ENCODE data around the gene MDFI.

Gene MDFI

DNA sequence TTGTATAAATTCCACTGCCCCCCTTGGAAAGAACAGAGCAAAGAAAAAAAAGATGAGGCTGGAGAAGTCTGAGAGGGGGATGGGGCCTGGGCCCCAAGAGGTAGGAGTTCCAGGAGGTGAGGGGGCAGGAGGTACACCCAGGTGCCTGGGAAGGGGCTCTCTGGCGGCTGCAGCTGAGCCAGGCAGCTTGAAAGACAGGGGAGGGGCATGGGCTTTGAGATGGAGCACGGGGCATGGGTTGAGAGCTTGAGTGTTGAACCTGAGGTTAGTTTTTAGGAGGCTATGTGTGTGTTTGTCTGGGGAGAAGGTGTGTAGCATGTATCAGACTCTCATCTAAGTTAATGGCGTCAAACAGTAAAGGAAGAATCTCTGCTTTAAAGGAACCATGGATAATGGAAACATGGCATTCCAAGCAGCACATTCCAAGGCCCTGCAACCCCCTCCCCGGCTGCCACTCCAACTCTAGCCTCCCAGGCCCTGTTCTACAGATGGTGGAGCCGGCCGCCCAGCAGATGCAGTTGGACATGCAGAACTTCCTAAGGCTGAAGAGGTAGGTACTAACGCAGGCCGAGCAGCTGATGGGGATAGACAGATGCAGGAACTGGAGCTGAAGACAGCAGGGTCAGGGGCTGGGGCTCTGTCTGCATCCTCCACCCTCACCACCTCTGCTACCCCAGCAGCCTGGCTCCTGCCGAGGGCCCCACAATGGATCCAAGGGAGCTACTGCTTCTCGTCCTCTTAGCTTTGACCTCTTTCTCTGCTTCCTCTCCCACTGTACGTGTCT is 42.1 kb downstream of the MDFI start:
- WGBS (ENCODE audit: insufficient coverage) = 81% methylated on average over 9 of the region's 11 CpGs
- H3K4me3 ChIP-seq (ENCODE audit: control insufficient read depth in 1 of 7, extremely low read depth in 1 of 7, insufficient read depth in 4 of 7, low read depth in 2 of 7, low read length in 6 of 7) = no peak overlapping the region
- no peak overlapping the region for H3K27ac ChIP-seq (ENCODE audit: insufficient read depth in 1 of 2, low read depth in 1 of 2, low read length in 2 of 2, poor library complexity in 1 of 2, severe bottlenecking in 2 of 2)
- POLR2A ChIA-PET = no interaction called here
- H3K4me1 ChIP-seq (ENCODE audit: control extremely low read depth in 1 of 4, control insufficient read depth in 4 of 4, insufficient read depth in 4 of 4, low read length in 3 of 4) = peaks cover 0 to 23% (median 18%) of the 10 kb centered on the region in 4 experiments
- H3K27me3 ChIP-seq (replicated peaks in 2 of 5; ENCODE audit: control insufficient read depth in 4 of 5, insufficient read depth in 5 of 5, low read length in 4 of 5) = no peaks in the 10 kb centered on the region
- no peaks in the 10 kb centered on the region for H3K9me3 ChIP-seq (ENCODE audit: control extremely low read depth in 1 of 5, control insufficient read depth in 4 of 5, insufficient read depth in 2 of 5, low read depth in 1 of 5, low read length in 4 of 5)
- CTCF ChIA-PET = interaction anchor here (0.7 to 5.1 kb wide), 12 partner anchors 8 to 313 kb away, joined by 3 to 43 read pairs (median 4); no protein-coding TSS in a partner anchor
- H3K36me3 ChIP-seq (ENCODE audit: control insufficient read depth in 4 of 4, insufficient read depth in 4 of 4, low read length in 3 of 4) = no peaks in the 10 kb centered on the region
- no peak for DNase-seq

DNA sequence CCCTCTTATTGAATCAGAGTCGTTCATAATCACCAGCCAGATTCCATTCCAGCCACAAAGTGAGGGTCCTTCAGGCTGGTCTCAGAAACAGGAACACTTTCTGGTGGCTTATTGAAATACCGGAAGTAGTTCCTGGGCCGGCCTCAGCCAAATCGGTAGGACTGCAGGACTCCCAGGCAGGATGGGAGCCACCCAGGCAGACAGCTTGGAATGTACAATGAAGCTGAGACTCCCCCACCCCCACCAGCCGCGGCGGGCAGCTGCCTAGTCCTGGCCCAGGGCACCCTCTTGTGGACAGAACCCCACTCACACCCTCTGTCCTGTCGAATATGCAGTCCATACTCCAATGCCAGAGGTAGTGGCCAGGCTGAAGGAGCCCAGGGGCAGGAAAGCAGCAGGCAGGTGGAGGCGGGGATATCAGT is 43.8 kb downstream of the MDFI start:
- peak; percentile 78 to 88 (median 87) for DNase-seq
- Histone ChIP-seq H3K4me1 (ENCODE audit: control extremely low read depth in 1 of 4, control insufficient read depth in 4 of 4, insufficient read depth in 4 of 4, low read length in 3 of 4) (peaks cover 0 to 19% (median 17%) of the 10 kb centered on the region in 4 experiments), H3K4me3 (ENCODE audit: control insufficient read depth in 1 of 7, extremely low read depth in 1 of 7, insufficient read depth in 4 of 7, low read depth in 2 of 7, low read length in 6 of 7) (no peak overlapping the region), H3K27ac (ENCODE audit: insufficient read depth in 1 of 2, low read depth in 1 of 2, low read length in 2 of 2, poor library complexity in 1 of 2, severe bottlenecking in 2 of 2) (no peak overlapping the region), H3K9me3 (ENCODE audit: control extremely low read depth in 1 of 5, control insufficient read depth in 4 of 5, insufficient read depth in 2 of 5, low read depth in 1 of 5, low read length in 4 of 5) (no peaks in the 10 kb centered on the region), H3K36me3 (ENCODE audit: control insufficient read depth in 4 of 4, insufficient read depth in 4 of 4, low read length in 3 of 4) (no peaks in the 10 kb centered on the region), H3K27me3 (replicated peaks in 2 of 5; ENCODE audit: control insufficient read depth in 4 of 5, insufficient read depth in 5 of 5, low read length in 4 of 5) (no peaks in the 10 kb centered on the region)
- 18% methylated on average over 4 of the region's 9 CpGs for WGBS (ENCODE audit: insufficient coverage)
- CTCF ChIA-PET = interaction anchor here (0.7 to 5.1 kb wide), 11 partner anchors 11 to 315 kb away, joined by 3 to 43 read pairs (median 4); no protein-coding TSS in a partner anchor
- POLR2A ChIA-PET = no interaction called here

DNA sequence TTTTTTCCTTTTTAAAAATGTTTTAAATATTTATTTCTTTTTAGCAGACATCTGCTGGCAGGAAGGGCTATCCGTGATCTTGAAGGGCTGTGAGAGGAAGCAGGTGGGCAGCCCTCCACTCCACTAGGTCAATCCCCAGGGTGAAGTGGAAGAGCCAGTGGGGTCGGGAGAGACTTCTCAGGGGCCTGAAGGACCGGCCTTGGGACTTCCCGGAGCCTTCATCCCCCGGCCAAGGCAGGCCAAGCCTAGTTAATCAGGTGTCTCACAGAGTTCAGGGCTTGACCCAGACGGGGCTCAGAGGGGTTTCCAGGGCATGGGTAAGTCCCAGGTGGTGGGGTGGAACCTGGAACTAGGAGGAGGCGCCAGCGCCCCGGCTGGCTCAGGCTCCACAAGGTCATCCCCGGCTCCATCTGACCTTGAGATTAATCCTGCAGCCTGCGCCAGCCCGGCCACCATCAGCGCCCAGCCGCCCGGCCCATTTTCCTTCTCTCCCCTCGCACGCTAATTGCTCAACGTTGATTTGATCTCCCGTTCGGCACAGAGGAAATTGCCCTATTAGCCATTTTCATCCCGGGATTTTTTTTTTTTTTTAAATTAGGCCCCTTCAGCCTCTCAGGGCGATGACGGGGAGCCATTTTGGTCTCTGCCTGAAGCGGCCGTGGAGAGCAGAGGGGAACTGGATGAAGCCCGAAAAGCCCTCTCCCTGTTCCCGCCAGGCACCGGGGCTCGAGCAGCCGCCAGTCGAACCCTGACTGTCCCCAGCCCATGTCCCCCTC is 44.4 kb downstream of the MDFI start:
- POLR2A ChIA-PET = no interaction called here
- CTCF ChIA-PET = interaction anchor here (0.6 to 7.2 kb wide), 37 partner anchors 7 to 344 kb away, joined by 3 to 84 read pairs (median 5); no protein-coding TSS in a partner anchor
- peaks cover 0 to 4% (median 0%) of the 10 kb centered on the region in 4 experiments for H3K36me3 ChIP-seq (ENCODE audit: control insufficient read depth in 4 of 4, insufficient read depth in 4 of 4, low read length in 3 of 4)
- H3K27me3 ChIP-seq (replicated peaks in 2 of 5; ENCODE audit: control insufficient read depth in 4 of 5, insufficient read depth in 5 of 5, low read length in 4 of 5) = no peaks in the 10 kb centered on the region
- H3K4me1 ChIP-seq (ENCODE audit: control extremely low read depth in 1 of 4, control insufficient read depth in 4 of 4, insufficient read depth in 4 of 4, low read length in 3 of 4) = peaks cover 0 to 19% (median 17%) of the 10 kb centered on the region in 4 experiments
- peak overlapping the region in 6 of 7 experiments; percentile 34 to 76 (median 62) for H3K4me3 ChIP-seq (ENCODE audit: control insufficient read depth in 1 of 7, extremely low read depth in 1 of 7, insufficient read depth in 4 of 7, low read depth in 2 of 7, low read length in 6 of 7)
- WGBS (ENCODE audit: insufficient coverage) = 39% methylated on average over 23 of the region's 31 CpGs
- peak in 2 of 3 donors; percentile 15 to 22 for DNase-seq
- H3K9me3 ChIP-seq (ENCODE audit: control extremely low read depth in 1 of 5, control insufficient read depth in 4 of 5, insufficient read depth in 2 of 5, low read depth in 1 of 5, low read length in 4 of 5) = no peaks in the 10 kb centered on the region
- peak overlapping the region; percentile 5 to 15 for H3K27ac ChIP-seq (ENCODE audit: insufficient read depth in 1 of 2, low read depth in 1 of 2, low read length in 2 of 2, poor library complexity in 1 of 2, severe bottlenecking in 2 of 2)

DNA sequence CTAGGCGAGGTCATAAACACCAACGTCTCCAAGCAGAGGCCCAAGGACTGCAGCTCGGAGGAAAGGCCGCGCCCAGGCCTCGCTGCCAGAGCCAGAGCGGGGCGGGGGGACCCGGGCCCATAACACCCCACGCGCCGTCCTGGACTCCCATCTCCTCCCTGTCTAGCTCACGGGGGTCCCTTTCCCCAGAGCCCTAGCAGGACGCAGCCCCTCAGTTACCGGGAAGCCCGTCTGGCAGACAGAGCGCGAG is 44.9 kb downstream of the MDFI start:
- POLR2A ChIA-PET = no interaction called here
- DNase-seq = no peak
- WGBS (ENCODE audit: insufficient coverage) = 0% methylated on average over 11 of the region's 18 CpGs
- H3K4me1 ChIP-seq (ENCODE audit: control extremely low read depth in 1 of 4, control insufficient read depth in 4 of 4, insufficient read depth in 4 of 4, low read length in 3 of 4) = peaks cover 0 to 19% (median 17%) of the 10 kb centered on the region in 4 experiments
- H3K27me3 ChIP-seq (replicated peaks in 2 of 5; ENCODE audit: control insufficient read depth in 4 of 5, insufficient read depth in 5 of 5, low read length in 4 of 5) = no peaks in the 10 kb centered on the region
- H3K27ac ChIP-seq (ENCODE audit: insufficient read depth in 1 of 2, low read depth in 1 of 2, low read length in 2 of 2, poor library complexity in 1 of 2, severe bottlenecking in 2 of 2) = peak overlapping the region; percentile 5 to 15
- H3K4me3 ChIP-seq (ENCODE audit: control insufficient read depth in 1 of 7, extremely low read depth in 1 of 7, insufficient read depth in 4 of 7, low read depth in 2 of 7, low read length in 6 of 7) = peak overlapping the region in 6 of 7 experiments; percentile 34 to 76 (median 62)
- peaks cover 0 to 5% (median 0%) of the 10 kb centered on the region in 4 experiments for H3K36me3 ChIP-seq (ENCODE audit: control insufficient read depth in 4 of 4, insufficient read depth in 4 of 4, low read length in 3 of 4)
- CTCF ChIA-PET = interaction anchor here (0.6 to 7.2 kb wide), 34 partner anchors 8 to 345 kb away, joined by 3 to 84 read pairs (median 5); no protein-coding TSS in a partner anchor
- no peaks in the 10 kb centered on the region for H3K9me3 ChIP-seq (ENCODE audit: control extremely low read depth in 1 of 5, control insufficient read depth in 4 of 5, insufficient read depth in 2 of 5, low read depth in 1 of 5, low read length in 4 of 5)

DNA sequence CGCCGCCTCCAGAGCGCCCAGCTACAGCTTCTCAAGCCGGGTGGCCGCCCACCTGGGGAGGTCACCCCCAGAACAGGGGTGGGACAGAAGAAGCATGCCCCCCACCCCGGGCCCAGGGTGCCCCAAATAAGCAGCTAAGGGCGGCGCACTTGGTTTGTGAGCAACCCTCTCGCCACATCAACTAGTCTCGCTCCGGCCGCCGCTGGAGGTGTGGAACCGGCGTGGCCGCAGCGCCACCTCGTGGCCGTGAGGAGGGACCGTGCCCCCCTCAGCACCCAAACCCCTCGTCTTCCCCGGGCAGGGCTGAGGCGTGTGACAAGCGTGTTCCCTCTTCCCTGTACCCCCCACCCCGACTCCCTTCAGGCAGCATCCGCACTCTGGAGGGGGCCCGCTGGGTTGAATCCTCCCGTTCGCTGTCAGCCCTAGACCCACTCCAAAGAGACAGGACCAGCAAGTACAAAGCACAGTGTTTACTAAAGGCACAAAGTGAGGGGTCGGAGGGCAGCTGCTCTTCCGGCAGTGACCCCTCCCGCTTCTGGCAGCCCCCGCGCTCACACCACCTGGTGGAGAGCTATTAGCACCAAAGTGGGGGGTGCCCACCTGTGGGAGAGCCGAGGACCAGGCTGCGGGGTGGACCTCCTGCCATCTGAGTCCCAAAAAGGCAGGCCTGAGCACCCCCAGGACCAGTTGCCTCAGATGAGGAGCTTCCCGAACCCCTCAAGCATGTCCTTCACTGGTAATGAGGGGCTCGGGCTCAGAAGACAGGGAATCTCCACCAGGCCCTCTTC is 45.4 kb downstream of the MDFI start:
- H3K4me1 ChIP-seq (ENCODE audit: control extremely low read depth in 1 of 4, control insufficient read depth in 4 of 4, insufficient read depth in 4 of 4, low read length in 3 of 4) = peaks cover 0 to 19% (median 17%) of the 10 kb centered on the region in 4 experiments
- H3K9me3 ChIP-seq (ENCODE audit: control extremely low read depth in 1 of 5, control insufficient read depth in 4 of 5, insufficient read depth in 2 of 5, low read depth in 1 of 5, low read length in 4 of 5) = no peaks in the 10 kb centered on the region
- no peaks in the 10 kb centered on the region for H3K27me3 ChIP-seq (replicated peaks in 2 of 5; ENCODE audit: control insufficient read depth in 4 of 5, insufficient read depth in 5 of 5, low read length in 4 of 5)
- 16% methylated on average over 29 of the region's 38 CpGs for WGBS (ENCODE audit: insufficient coverage)
- H3K4me3 ChIP-seq (ENCODE audit: control insufficient read depth in 1 of 7, extremely low read depth in 1 of 7, insufficient read depth in 4 of 7, low read depth in 2 of 7, low read length in 6 of 7) = peak overlapping the region in 5 of 7 experiments; percentile 34 to 76 (median 69)
- CTCF ChIA-PET = interaction anchor here (0.6 to 7.2 kb wide), 36 partner anchors 8 to 345 kb away, joined by 3 to 84 read pairs (median 4); no protein-coding TSS in a partner anchor
- H3K36me3 ChIP-seq (ENCODE audit: control insufficient read depth in 4 of 4, insufficient read depth in 4 of 4, low read length in 3 of 4) = peaks cover 0 to 5% (median 0%) of the 10 kb centered on the region in 4 experiments
- H3K27ac ChIP-seq (ENCODE audit: insufficient read depth in 1 of 2, low read depth in 1 of 2, low read length in 2 of 2, poor library complexity in 1 of 2, severe bottlenecking in 2 of 2) = peak overlapping the region; percentile 5 to 15
- POLR2A ChIA-PET = interaction anchor here (1.4 kb wide), 1 partner anchor 81 kb away, joined by 4 read pairs; no protein-coding TSS in a partner anchor
- peak; percentile 78 to 84 (median 82) for DNase-seq

DNA sequence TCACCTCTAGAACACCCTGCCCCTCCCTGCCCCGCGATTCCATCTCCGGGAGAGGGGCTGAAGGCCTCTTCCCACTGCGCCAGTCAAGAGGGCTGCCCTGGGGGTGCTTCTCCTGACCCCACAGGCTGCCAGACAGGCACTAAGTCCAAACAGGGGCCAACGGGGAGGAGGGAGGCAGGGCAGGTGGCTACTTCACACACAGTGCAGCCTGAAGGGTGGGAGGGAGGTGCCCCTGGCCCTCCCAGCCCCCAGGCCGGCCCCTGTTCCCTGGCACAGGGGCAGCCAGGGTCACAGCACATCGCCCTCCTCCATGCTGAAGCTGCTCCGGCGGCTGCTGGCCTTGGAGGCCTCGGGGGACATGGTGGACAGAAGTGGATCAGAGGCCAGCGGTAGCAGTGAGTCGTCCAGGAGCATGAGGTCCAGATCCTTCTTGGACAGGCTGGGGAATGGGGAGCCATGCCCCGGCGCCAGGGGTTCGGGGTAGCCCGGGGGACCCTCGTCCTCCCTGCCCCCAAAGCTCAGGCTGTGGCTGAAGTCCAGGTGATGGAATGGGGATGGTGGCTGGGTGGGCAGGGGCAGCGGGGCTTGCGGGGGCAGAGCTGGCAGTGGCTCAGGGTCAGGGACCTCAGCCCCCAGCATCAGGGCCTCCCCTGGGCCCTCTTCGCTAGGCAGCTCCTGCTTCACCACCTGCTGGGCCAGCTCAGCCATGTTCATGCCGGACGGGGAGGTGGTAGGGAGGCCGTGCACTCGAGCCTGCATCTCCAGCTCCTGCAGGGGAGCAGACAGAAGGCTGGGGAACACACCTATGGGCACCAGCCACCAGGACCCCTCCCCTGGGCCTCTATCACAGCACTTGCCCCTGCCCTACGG is 46.3 kb downstream of the MDFI start:
- POLR2A ChIA-PET = interaction anchor here (1.4 kb wide), 1 partner anchor 82 kb away, joined by 4 read pairs; no protein-coding TSS in a partner anchor
- no peak for DNase-seq
- H3K27me3 ChIP-seq (replicated peaks in 2 of 5; ENCODE audit: control insufficient read depth in 4 of 5, insufficient read depth in 5 of 5, low read length in 4 of 5) = no peaks in the 10 kb centered on the region

More for the DNA sequence above, 46.3 kb downstream of the MDFI start:
- Histone ChIP-seq H3K4me1 (ENCODE audit: control extremely low read depth in 1 of 4, control insufficient read depth in 4 of 4, insufficient read depth in 4 of 4, low read length in 3 of 4) (peaks cover 0 to 25% (median 20%) of the 10 kb centered on the region in 4 experiments), H3K36me3 (ENCODE audit: control insufficient read depth in 4 of 4, insufficient read depth in 4 of 4, low read length in 3 of 4) (peaks cover 0 to 5% (median 0%) of the 10 kb centered on the region in 4 experiments), H3K27ac (ENCODE audit: insufficient read depth in 1 of 2, low read depth in 1 of 2, low read length in 2 of 2, poor library complexity in 1 of 2, severe bottlenecking in 2 of 2) (no peak overlapping the region), H3K9me3 (ENCODE audit: control extremely low read depth in 1 of 5, control insufficient read depth in 4 of 5, insufficient read depth in 2 of 5, low read depth in 1 of 5, low read length in 4 of 5) (no peaks in the 10 kb centered on the region), H3K4me3 (ENCODE audit: control insufficient read depth in 1 of 7, extremely low read depth in 1 of 7, insufficient read depth in 4 of 7, low read depth in 2 of 7, low read length in 6 of 7) (no peak overlapping the region)
- over 99% methylated on average over 16 of the region's 25 CpGs for WGBS (ENCODE audit: insufficient coverage)
- CTCF ChIA-PET = interaction anchor here (0.7 to 7.2 kb wide), 33 partner anchors 7 to 319 kb away, joined by 3 to 84 read pairs (median 5); no protein-coding TSS in a partner anchor

All from common myeloid progenitor, CD34-positive (primary cell).